VCaP (cell line): ENCODE results near the gene KCNAB2.

Experiments
- H3K27ac ChIP-seq: fragments of 450-650 bp; 2 replicates; pipeline ENCODE4 v1.5.1; 2017
- TF ChIP-seq, protein P1 (sequence below): fragments of 450-650 bp; conservative IDR thresholded peaks from 2 replicates; pipeline ENCODE4 v1.5.1; 2017; ENCODE audit warnings: mild to moderate bottlenecking, moderate library complexity

Gene KCNAB2

DNA sequence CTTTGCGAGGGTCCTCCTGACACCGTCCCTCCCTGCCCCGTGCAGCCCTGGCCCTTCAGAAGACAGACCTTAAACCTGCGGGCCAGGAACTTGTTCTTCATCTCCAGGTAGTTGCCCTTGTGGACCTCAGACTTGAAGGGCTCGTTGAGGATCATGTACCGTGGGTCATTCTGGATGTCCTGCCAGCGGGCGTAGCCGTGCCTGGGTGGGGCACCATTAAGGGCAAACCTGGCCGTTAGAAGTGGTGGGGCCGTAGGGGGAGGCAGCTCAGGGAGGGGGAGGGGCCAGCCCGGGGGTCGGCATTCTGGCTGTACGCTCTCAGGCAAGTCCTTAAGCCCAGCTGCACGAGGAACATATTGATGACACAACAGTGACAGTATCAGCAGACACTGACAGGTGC is 64.6 kb downstream of the KCNAB2 start:
- TF ChIP-seq, protein P1, sequence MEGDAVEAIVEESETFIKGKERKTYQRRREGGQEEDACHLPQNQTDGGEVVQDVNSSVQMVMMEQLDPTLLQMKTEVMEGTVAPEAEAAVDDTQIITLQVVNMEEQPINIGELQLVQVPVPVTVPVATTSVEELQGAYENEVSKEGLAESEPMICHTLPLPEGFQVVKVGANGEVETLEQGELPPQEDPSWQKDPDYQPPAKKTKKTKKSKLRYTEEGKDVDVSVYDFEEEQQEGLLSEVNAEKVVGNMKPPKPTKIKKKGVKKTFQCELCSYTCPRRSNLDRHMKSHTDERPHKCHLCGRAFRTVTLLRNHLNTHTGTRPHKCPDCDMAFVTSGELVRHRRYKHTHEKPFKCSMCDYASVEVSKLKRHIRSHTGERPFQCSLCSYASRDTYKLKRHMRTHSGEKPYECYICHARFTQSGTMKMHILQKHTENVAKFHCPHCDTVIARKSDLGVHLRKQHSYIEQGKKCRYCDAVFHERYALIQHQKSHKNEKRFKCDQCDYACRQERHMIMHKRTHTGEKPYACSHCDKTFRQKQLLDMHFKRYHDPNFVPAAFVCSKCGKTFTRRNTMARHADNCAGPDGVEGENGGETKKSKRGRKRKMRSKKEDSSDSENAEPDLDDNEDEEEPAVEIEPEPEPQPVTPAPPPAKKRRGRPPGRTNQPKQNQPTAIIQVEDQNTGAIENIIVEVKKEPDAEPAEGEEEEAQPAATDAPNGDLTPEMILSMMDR = no peak

DNA sequence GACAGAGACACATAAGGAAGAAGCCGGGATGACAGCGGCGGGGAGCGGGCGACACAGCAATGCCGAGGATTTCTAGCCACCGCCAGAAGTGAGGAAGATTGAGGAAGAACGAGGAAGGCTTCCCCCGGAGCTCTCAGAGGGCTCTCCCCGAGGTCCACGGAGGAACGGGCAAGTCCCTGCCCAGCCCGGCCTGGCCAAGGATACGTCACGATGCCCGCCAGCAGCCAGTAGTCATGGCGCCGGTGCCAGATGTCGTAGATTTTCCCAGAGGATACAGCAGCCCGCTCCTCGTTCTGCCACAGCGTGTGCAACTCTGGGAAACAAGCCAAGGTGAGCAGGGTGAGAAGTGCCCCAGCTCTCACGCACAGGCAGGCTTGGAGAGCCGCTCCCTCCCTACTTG is 65.9 kb downstream of the KCNAB2 start:
- TF ChIP-seq, protein P1 = no peak
- H3K27ac ChIP-seq = no peak overlapping the region

More for the DNA sequence above, 64.6 kb downstream of the KCNAB2 start:
- H3K27ac ChIP-seq = no peak overlapping the region

DNA sequence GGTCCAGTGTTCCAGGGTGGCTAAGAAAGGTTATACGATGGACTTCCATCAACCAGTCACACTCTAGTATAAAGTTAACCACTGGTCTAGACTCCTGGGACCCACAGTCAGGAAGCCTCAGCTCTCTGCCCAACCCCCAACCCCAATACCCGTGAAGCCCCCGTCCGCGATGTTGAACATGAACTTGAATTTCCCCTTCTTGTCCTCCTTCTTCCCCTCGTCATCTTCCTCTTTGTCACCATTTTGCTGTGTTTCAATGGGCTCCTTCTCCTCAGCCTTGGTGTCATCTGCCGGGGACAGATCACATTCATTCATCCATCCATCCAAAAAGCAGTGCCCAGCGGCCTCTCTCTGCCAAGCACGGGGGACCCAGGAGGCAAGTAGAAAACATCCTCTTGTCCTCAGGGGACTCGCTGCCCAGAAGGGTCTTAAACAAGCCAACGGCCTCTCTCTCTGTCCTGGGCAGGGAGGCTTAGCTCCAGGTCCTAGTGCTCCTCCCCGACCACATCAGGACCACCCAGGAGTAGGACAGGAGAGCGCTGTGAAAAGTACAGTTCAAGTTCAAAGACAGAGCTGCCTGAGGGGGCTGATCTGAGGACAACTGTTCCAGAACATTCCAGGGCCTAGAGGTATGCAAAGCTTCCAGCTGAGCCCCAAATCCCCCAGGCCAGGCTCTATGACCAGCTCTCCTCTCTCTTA is 66.5 kb downstream of the KCNAB2 start:
- H3K27ac ChIP-seq = no peak overlapping the region
- TF ChIP-seq, protein P1 = no peak

DNA sequence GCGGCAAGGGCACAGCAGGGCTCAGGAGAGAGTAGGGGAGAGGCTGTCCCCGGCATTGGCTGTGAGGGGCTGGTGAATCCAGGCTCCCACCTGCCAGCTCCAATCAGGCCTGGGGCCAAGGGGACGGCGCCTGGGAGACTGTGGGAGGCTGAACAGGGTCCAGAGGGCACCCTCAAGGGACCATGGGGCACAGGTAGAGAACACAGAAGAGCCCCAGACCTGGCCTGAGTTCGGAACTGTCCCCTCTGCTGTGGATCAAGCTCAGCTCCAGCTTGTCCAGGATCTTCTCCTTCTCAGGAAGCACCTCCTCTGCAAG is 67.0 kb downstream of the KCNAB2 start:
- TF ChIP-seq, protein P1 = no peak
- no peak overlapping the region for H3K27ac ChIP-seq

DNA sequence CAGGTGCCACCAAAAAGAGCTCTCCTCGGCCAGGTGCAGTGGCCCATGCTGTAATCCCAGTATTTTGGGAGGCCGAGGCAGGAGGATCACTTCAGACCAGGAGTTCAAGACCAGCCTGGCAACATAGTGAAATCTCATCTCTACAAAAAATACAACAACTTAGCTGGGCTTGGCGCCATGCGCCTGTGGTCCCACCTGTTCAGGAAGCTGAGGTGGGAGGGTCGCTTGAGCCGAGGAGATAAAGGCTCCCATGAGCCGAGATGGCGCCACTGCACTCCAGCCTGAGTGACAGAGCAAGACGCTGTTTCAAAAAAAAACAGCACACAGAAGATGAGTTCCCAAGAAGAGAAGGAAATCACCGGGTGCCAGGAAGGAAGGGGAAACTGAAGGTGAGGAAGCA is 67.4 kb downstream of the KCNAB2 start:
- no peak overlapping the region for H3K27ac ChIP-seq
- TF ChIP-seq, protein P1 = no peak

DNA sequence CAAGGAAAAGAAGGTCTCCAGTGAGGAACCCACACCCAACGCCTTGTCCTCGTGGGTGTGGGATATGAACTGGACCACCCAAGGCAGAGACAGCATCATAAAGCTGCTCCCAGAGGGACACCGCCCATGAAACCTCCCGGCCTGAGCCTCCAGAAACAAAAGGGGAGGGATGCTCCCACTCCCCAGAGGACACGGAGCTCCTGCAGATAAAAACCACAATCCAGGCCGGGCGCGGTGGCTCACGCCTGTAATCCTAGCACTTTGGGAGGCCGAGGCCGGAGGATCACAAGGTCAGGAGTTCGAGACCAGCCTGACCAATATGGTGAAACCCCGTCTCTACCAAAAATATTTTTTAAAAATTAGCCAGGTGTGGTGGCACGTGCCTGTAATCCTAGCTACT is 68.1 kb downstream of the KCNAB2 start:
- TF ChIP-seq, protein P1 = no peak

DNA sequence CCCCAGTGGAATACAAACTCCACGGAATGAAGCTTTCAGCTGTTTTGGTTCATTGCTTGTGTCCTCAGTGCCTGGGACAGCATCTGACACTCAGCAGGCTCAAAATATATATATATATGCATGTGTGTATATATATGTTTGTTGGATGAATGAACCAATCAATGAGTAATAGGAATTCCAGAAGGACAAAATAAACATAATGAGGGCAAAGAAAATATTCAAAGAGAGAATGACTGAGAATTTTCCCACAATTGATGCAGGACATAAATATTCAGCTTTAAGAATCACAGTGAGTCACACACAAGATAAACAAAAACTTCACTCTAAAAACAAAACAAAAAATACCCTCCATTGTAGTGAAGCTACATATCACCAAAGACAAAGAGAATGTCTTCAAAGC is 70.4 kb downstream of the KCNAB2 start:
- TF ChIP-seq, protein P1 = no peak
- H3K27ac ChIP-seq = no peak overlapping the region

More for the DNA sequence above, 68.1 kb downstream of the KCNAB2 start:
- no peak overlapping the region for H3K27ac ChIP-seq
